GM18858 (cell line): ENCODE results near the gene NUMBL.

ENCODE experiments used
- ATAC-seq: cut with Tn5 transposase; IDR thresholded peaks from one replicate; pipeline ENCODE4 v1.9.1; 2021; ENCODE audit not compliant: unreplicated experiment

Gene NUMBL

DNA sequence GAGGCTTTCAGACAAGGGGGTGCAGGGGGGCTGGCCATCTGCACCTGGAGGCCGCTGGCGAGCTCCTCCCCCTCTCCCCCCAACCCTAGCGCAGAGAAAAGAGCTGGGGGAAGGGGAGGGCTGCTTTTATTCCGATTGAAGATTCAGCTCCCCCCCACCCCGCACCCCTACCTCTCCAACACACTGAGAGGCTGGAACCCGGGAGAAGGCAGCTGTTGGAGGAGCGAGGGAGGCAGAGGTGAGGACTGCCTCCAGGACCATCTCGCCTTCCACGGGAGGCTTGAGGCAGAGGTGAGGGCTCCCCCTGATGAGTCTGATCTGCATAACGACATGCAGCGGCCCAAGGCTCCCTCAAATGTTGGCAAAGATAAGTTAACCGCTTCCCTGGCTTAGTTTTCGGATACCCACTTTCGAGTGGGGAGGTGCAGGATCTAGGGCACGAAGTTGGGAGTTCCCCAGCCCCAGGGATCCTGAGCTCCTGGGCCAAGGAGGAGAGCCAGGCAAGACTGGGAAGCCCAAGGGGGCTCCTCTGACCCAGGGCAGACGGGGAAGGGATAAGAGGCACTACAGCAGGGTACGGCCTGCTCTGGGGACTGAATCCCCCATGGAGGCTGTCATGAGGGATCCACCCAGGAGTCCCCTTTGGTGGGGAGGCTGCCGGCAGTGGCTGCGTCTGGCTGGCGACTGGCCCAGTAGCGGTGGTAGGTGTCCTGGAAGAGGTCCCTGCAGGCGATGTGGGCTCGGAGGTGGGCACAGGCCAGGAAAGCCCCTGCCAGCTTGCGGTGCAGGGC, 1.2 kb upstream of the NUMBL start:
- no peak for ATAC-seq

GRCh38 chr19:40690693-40691420, 406 bp upstream of the NUMBL start:
- ATAC-seq: no peak

DNA sequence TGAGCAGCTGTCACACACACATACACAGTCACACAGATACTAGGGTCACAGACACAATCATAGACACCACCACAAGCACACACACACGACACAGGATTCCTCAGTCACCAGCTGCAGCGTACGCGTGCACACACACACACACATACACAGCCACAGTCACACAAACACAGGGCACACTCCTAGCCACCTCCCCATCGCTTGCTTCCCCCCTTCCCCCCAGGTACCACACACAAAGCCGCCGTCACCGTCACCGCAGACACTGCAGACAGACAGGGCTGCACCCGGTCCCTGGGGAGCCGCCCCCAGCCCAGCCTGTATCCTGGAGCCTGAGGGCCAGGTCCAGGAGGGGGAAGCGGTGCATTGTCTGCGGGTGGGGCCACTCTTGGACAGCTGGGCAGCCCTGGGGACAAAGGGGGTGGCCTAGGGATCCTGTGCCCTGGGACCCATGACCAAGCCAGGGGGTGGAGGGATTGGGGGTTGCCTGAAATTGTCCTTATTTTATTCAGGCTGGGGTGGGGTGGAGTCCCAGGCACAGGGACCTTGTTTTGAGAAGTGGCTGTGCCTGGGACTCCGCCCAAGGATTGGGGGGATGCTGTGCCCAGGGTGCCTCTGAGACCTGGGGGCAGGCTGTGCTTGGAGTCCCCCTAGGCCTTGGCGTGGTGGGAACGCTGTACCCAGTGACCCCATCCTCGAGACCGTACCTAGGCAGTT, 957 bp downstream of the NUMBL start:
- no peak for ATAC-seq

DNA sequence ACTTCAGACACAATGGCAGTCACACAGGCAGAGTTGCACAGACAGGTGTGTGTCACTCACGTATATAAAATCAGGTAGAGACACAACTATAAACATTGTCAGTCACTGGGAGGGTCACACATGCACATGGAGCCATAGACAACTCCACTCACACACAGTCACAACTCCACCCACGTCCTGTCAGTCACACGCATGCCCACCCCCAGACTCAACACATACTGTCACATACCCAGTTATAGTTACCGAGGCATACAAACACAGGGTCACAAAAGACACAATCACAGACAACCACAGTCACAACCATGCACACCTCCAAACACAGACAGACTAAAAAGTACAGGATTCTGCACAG, 1.5 kb downstream of the NUMBL start:
- ATAC-seq: no peak

DNA sequence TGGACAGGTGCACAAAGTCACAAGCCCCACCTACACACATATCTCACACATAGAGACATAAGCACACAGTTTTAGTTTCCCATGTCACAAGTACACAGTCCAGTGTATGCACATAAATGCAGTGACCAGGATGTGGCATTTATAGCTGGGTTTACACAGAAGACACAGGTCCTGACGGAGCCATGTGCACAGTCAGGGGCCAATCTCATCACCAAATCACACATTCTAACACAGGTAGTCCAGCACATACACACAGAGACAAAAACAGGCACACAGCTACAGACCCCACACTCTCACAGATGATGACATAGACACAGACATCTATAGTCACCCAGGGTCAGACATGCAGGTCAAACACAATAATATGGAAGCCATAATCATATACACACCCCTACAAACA, 2.1 kb downstream of the NUMBL start:
- ATAC-seq: no peak

DNA sequence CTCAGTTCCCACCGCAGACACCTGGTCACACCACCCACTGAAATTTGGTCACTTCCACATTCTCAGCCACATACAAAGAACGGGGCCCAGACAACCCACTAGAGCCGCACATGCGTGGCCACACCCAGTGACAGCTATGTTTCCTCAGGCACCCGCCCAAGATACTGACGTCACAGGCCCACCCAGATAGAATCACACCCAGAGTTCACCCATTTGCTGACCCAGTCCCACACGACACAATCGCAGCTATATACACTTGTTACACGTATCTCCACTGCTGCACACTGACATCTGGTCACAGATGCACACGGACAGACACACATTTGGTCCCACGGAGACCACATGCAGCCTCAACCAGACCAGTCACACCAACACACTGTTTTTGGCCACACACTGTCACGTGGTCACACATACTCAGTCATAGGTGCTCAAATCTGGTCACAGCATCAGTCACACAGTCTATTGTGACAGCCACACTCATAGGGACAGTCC, 2.9 kb downstream of the NUMBL start:
- ATAC-seq: no peak

DNA sequence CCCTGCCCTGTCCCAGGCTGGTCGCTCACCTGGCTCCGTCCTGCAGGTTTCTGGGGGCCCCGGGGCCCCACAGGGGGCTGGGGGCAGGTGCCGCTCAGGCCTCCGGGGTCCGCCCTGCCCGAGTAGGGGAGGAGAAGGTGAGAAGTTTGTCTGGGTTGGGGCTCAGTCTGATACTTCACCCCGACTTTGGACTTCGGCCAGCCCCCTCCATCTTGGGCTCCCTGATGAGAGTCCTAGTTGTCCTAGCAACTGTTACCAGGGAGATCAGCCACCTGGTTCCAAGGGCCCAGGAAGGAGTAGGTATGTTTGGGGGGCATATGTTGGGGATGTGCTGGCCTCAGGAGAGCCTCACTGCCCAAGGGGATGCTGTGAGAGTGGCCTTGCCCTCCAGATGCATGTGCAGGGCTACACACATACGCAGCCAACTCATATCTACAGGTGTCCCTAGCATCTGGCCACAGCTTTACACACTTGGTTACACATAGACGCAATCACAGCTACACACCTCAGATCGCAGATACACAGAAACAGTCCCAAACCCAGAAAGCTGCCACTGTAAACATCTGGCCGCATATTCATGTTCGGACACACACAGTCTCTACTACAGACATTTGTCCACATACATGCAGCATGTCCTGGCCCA, 3.4 kb downstream of the NUMBL start:
- ATAC-seq: no peak

DNA sequence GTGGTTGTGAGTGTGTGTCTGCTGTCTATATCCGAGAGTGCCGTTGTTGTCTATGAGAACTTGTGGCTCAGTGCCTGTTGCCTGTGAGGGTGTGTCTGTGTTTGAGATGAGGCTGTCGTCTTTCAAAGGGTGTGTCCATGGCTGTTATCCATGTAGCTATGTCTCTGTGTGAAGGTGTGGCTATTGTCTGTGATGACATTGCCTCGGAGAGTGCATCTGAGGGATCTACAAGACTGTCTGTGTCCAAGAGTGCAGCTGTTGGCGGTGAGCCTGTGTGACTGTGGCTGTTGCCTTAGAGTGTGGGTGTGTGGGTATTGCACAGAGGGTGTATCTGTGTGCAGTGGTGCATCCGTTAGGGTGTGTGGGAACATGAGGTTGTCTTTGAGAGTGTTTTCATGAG, 4.9 kb downstream of the NUMBL start:
- no peak for ATAC-seq

GRCh38 chr19:40685016-40685526, 5.4 kb downstream of the NUMBL start:
- ATAC-seq: no peak

GRCh38 chr19:40684280-40684679, 6.2 kb downstream of the NUMBL start:
- ATAC-seq: no peak

GRCh38 chr19:40683437-40683836, 7.0 kb downstream of the NUMBL start:
- no peak for ATAC-seq

DNA sequence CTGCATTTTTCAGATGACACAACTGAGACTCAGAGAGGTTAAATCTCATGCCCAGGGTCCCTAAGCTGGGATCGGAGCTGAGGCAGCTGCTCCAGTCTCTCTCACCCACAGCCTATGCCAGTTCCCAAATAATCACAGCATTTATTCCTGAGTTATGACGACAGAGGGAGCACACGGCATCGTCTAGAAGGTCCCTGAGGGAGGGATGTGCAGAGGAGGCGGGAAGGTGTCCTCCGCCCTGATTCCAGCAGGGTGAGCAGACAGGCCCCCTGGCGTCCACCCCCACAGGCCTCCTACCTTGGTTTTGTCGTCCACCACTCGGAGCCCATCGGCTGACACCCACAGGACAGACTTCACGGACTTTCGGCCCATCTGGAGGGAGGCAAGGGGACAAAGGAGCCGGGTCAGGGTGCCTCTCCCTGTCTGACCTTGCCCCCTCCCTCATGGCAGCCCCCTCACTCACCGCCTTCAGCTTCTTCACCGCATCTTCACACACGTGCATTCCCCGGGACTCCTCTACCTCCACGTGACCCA, 8.0 kb downstream of the NUMBL start:
- no peak for ATAC-seq

GRCh38 chr19:40681039-40681438, 9.4 kb downstream of the NUMBL start:
- no peak for ATAC-seq

GRCh38 chr19:40677156-40677555, 13.3 kb downstream of the NUMBL start:
- ATAC-seq: no peak

DNA sequence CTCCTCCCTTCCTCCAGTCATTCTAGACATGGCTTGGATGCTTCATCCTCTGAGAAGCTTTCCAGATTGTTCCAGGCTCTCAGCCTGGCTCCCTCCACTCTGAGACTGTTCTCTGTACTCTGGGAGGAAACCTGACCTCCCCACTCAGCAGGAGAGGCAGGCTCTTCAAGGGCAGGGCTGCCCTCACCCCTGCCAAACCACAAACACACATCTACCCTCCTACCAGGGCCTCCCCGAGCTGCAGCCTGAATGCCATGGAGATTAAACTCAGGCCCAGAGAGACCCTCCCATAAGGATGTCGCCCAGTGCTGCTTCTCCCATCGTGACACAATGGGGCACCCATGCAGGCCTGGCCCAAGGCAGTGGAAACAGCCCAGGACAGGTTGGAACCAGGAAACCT, 16.2 kb downstream of the NUMBL start:
- ATAC-seq: no peak

DNA sequence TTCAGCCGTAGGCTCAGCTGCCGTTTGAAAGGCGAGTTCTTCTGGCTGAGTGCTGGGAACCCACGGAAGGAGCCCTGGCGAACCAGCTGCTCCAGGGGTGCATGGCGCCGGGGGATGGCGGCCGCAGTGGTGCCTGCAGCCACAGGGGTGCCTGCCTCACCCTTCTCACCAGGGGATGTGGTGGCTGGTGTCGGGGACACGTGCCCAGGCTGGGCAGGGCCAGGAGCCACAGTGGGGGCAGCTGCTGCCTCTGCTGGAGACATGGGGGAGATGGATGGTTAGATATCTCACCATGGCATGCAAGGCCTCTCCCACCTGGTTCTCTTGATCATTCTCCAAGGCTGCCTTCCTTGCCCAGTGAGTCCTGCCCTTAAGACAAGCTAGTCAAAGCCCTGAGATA, 17.1 kb downstream of the NUMBL start:
- no peak for ATAC-seq

GRCh38 chr19:40672573-40673299, 17.7 kb downstream of the NUMBL start:
- no peak for ATAC-seq

DNA sequence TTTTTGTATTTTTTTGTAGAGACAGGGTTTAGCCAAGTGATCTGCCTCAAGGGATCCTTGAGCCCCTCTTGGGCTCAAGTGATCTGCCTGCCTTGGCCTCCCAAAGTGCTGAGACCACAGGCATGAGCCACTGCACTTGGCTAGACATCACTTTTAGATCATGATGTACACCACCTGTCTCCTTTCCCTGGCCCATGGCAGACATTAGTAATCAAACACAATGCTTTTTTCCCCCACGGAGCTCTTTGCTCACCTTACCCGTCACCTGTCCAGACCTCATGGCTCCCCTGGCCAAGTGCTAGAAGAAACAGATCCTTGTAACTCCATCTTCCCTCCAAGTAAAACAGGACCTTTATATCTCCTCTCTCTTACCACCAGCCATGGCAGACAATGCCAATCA, 18.4 kb downstream of the NUMBL start:
- ATAC-seq: no peak

GRCh38 chr19:40671404-40671803, 19.0 kb downstream of the NUMBL start:
- no peak for ATAC-seq

- no peak for ATAC-seq
These were observed 21.3 kb downstream of the NUMBL start for GRCh38 chr19:40668991-40669614.
